ENCODE data around the gene NRCAM. TPM values are rescaled to one million over a fixed set of nuclear protein-coding genes. Genes with fewer than 3 reads are reported as not detected.

NRCAM gene
- total RNA-seq, 6 experiments from 2014 or later = 0.27 to 0.51 (median 0.40) TPM

DNA sequence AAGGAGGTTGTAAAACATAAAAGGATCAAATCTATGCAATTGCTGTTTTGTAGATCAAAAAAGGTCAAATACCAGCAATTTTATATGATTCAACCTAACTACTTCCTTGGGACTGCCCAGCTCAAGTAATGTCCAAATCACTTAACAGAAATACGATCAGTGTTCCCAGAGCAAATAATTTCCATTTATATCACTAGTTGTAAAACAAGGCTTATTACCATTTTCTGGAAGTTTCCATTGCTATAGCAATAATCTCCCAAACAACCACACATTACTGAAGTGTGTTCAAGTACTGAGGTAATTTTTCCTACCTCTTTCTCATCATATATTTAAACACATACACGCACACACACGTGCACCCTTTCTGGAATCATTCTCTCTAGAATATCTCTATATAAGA, 123.3 kb downstream of the NRCAM start:
- Mint-ChIP-seq H3K36me3 (ENCODE audit: low read depth) (no peaks in the 10 kb centered on the region), H3K9me3 (no peaks in the 10 kb centered on the region), H3K27ac (no peak overlapping the region), H3K4me1 (ENCODE audit: low read depth) (no peaks in the 10 kb centered on the region), H3K4me3 (no peak overlapping the region), H3K27me3 (ENCODE audit: insufficient read depth) (no peaks in the 10 kb centered on the region; the same call in 1 of the 2 replicates)
- DNase-seq = no peak
- no peak for TF ChIP-seq CTCF (IDR thresholded peaks at IDR 0.05)

DNA sequence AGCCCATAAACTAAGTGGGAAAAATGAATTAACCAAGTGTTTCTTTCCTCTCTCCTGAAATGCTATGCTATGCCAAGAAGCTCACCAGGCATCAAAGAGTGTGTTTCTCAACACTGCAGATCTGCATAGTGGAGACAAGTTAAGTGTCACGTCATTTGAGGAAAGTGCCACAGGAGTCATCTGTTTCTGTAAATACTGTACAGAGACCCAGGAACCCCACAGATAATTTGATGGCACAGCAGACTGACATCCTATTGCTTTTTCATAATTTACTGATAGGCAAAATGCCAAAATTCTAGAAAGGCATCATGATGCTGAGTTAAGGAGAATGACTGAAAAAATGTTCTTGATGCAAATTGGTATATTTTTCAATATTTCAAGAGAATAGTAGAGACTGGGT, 124.3 kb downstream of the NRCAM start:
- Mint-ChIP-seq H3K36me3 (ENCODE audit: low read depth) (no peaks in the 10 kb centered on the region), H3K27ac (no peak overlapping the region), H3K4me3 (no peak overlapping the region), H3K27me3 (ENCODE audit: insufficient read depth) (no peaks in the 10 kb centered on the region; the same call in 1 of the 2 replicates), H3K9me3 (no peaks in the 10 kb centered on the region), H3K4me1 (ENCODE audit: low read depth) (no peaks in the 10 kb centered on the region)
- no peak for TF ChIP-seq CTCF (IDR thresholded peaks at IDR 0.05)
- DNase-seq = no peak

DNA sequence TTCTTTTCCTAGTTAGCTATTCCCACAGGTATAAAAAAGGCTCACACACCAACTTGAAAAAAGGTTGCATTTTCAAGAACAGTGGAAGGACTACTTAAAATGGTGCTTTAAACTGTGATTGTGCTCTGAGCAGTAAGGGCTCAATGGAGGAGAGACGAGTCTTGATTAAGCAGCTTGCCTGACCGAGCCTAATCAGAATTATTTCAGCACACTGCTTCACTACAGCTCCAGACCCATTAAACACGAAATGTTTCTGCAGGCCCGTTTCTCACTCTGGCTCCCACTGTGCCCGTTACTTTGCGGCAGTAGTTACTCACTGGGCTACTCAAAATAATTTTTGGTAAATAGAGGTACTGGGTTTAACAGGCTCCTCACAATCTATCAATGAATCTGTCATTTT, 126.0 kb downstream of the NRCAM start:
- no peaks in the 10 kb centered on the region for H3K36me3 Mint-ChIP-seq (ENCODE audit: low read depth)
- DNase-seq = no peak
- no peak for TF ChIP-seq CTCF (IDR thresholded peaks at IDR 0.05)
- no peaks in the 10 kb centered on the region; the same call in 1 of the 2 replicates for H3K27me3 Mint-ChIP-seq (ENCODE audit: insufficient read depth)
- no peaks in the 10 kb centered on the region for H3K9me3 Mint-ChIP-seq
- no peak overlapping the region for H3K4me3 Mint-ChIP-seq
- no peak overlapping the region for H3K27ac Mint-ChIP-seq
- no peaks in the 10 kb centered on the region for H3K4me1 Mint-ChIP-seq (ENCODE audit: low read depth)

DNA sequence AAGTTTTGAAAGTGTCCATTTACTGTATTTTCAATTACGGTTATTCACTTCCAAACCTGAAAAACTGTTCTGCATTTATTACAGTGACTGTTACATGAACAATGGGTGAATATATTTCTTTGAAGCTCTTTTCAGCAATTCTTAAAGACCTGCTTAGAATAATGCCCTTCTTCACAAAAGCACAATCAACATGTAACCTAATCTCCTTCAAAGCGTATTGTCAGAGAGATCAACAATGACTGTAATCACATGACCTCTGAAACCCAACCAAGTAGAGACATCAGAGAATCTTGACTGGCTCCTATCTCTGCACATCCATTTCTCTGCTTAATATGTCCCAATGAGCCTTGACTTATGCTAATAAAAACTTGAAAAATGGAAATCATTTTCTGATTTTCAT, 126.7 kb downstream of the NRCAM start:
- DNase-seq = no peak
- TF ChIP-seq CTCF (IDR thresholded peaks at IDR 0.05) = no peak
- Mint-ChIP-seq H3K4me1 (ENCODE audit: low read depth) (no peaks in the 10 kb centered on the region), H3K36me3 (ENCODE audit: low read depth) (no peaks in the 10 kb centered on the region), H3K27ac (no peak overlapping the region), H3K4me3 (no peak overlapping the region), H3K9me3 (no peaks in the 10 kb centered on the region), H3K27me3 (ENCODE audit: insufficient read depth) (no peaks in the 10 kb centered on the region; the same call in 1 of the 2 replicates)

- Mint-ChIP-seq H3K27me3 (ENCODE audit: insufficient read depth) (no peaks in the 10 kb centered on the region; the same call in 1 of the 2 replicates), H3K4me1 (ENCODE audit: low read depth) (no peaks in the 10 kb centered on the region), H3K36me3 (ENCODE audit: low read depth) (no peaks in the 10 kb centered on the region), H3K27ac (no peak overlapping the region), H3K9me3 (no peaks in the 10 kb centered on the region), H3K4me3 (no peak overlapping the region)
- no peak for TF ChIP-seq CTCF (IDR thresholded peaks at IDR 0.05)
- no peak for DNase-seq
Measured at GRCh38 chr7:108328174-108328651, 128.0 kb downstream of the NRCAM start.

- Mint-ChIP-seq H3K27ac (no peak overlapping the region), H3K27me3 (ENCODE audit: insufficient read depth) (no peaks in the 10 kb centered on the region; the same call in 1 of the 2 replicates), H3K4me1 (ENCODE audit: low read depth) (no peaks in the 10 kb centered on the region), H3K9me3 (no peaks in the 10 kb centered on the region), H3K36me3 (ENCODE audit: low read depth) (no peaks in the 10 kb centered on the region), H3K4me3 (no peak overlapping the region)
- TF ChIP-seq CTCF (IDR thresholded peaks at IDR 0.05) = no peak
- no peak for DNase-seq
Measured at GRCh38 chr7:108327353-108327752, 128.9 kb downstream of the NRCAM start.
